ENCODE data around the gene GPRIN1.
"Not testable (repeated sequence)": the region's sequence is repeated elsewhere in the genome, so short reads cannot be mapped to it uniquely, and the experiment has no call there.

GPRIN1 gene

GRCh38 chr5:176564002-176564401, 46.0 kb downstream of the GPRIN1 start:
- FAIRE-seq, result no peak

GRCh38 chr5:176562189-176562588, 47.8 kb downstream of the GPRIN1 start:
- FAIRE-seq, result no peak

DNA sequence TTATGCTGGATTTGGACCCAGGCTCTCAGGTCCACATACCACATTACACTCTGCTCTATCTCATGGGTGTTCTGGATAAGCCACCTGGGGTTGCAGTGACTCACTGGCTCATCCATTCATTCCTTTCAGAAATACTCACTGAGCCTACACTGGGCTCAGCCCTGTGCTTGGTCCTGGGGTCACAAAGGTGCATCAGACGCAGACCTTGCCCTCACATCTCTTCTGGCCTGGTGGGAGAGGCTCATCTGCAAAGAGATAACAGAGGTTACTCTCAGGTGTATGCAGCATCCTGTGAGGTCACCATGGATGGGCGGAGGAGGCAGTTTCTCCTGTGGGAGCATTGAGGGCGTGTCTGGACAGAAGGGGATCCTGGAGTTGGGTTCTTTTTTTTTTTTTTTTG, 48.7 kb downstream of the GPRIN1 start:
- no peak for FAIRE-seq

DNA sequence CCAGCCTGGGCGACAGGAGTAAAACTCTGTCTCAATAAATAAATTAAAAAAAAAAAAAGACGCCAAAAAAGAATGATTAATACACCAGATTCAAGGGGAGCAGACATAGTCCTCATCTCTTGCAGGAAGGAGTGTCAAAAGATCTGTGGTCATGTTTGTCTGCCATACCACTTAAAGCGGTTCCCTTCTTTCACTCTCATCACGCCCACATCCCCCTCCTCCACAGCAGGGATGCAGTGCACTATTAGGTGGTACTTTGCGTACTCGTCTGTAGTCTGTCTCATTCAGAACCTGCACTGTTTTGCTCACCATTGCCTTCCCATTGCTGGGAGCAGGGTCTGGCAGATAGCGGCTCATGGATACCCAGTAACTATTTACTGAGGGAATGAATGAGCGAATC, 49.6 kb downstream of the GPRIN1 start:
- FAIRE-seq, result no peak

GRCh38 chr5:176559683-176560082, 50.3 kb downstream of the GPRIN1 start:
- FAIRE-seq, result no peak

DNA sequence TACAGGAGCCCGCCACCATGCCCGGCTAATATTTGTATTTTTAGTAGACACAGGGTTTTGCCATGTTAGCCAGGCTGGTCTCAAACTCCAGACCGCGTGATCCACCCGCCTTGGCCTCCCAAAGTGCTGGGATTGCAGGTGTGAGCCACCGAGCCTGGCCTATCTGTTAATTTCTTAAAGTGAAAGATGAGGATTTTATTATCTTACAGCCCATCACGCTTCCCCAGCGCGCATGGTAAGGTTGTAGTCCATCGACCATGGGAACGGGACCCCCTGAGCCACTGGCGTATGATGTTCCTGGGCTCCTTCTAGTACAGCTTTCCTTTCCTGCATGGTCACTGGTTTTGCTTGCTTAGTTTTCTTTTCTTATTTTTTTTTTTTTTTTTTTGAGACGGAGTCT, 52.1 kb downstream of the GPRIN1 start:
- FAIRE-seq, result no peak

- FAIRE-seq, result no peak
Observed at GRCh38 chr5:176553260-176554085, 56.5 kb downstream of the GPRIN1 start.

DNA sequence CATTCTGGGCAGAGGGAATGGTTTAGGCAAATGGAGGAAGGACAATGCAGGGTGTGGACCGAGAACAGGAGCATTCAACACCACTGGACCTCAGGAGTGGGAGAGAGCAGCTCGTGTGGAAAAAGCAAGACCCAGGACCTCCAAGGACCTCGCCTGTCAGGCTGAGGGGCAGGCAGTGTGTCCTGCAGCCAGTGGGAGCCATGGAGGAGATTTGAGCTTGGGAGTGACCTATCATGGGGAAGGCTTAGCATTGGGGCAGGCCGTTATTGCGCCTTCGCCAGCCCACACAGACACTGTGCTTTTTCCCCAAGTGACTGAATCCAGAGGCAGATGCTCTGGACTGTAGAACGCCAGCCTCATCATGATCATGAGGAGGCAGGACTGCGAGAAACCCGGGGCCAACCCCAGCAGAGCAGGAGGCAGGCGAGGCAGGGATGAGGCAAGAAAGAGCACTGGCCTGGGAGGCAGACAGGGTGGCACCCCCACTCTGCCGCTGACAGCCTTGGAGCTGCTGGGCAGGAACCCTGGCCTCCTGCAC, 57.6 kb downstream of the GPRIN1 start:
- FAIRE-seq, result no peak

- FAIRE-seq, result not testable (repeated sequence)
Observed at GRCh38 chr5:176550937-176551336, 59.0 kb downstream of the GPRIN1 start.

GRCh38 chr5:176550275-176550831, 59.6 kb downstream of the GPRIN1 start:
- FAIRE-seq, result no peak

- FAIRE-seq, result no peak
Observed at GRCh38 chr5:176549871-176550270, 60.1 kb downstream of the GPRIN1 start.

- no peak for FAIRE-seq
Observed at GRCh38 chr5:176548967-176549444, 61.0 kb downstream of the GPRIN1 start, which contains the start of gene CDHR2. Gene CDHR2, plus strand, starts transcription at chr5:176549342. Its CDS starts 16,011 bp downstream, at chr5:176565353.

- no peak for FAIRE-seq
Observed at GRCh38 chr5:176547802-176548201, 62.2 kb downstream of the GPRIN1 start.

All from A204.1 (cell line).